ENCODE results near the gene LIN28B.

The LIN28B gene

DNA sequence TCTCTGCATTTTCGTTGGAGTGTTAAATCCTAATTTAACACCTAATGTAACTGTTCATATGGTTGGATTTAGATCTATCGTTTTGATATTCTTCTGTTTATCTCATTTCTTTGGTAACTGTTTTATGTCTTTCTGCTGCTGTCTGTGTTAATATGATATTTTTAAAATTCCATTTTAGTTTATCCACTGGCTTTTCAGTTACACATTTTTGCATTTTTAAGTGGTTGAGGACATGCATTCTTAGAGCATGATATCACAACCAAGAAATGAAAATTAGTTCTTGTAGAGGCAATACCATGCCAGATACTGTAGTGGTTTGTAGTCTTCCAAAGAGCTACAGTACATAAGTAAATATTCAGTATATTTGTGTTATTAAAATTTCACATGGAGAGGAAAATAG is 58.6 kb downstream of the LIN28B start:
- no peak for DNase-seq

DNA sequence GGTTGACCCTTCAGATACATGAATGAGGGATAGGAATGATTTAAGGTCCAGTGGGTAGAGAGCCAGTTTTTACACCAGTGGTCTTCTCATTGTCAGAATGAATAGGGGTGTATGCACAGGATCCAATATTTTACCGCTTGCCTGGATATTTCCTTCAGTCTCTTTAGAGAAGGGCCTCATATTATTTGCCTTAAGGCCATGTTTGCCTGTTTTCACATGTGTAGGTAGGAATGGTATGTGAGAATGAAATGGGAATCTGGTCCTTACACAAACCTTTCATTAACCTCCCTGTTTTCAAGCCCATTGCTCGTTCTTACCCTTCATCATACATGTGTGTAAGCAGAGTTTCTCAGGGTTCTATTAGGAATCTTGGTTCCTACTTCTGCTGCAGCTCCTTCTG is 62.4 kb downstream of the LIN28B start:
- DNase-seq = no peak

DNA sequence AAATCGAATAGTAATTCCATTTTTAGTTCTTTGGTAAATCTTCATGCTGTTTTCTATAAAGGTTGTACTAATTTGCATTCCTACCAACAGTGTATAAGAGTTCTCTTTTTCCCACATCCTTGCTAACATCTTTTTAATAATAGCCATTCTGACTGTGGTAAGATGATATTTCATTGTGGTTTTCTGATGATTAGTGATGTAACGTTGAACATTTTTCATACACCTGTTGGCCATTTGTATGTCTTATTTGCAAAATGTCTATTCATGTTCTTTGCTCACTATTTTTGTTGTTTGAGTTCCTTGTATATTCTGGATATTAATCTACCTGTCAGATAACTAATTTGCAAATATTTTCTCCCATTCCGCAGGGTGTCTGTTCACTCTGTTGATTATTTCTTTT is 64.5 kb downstream of the LIN28B start:
- DNase-seq = no peak

DNA sequence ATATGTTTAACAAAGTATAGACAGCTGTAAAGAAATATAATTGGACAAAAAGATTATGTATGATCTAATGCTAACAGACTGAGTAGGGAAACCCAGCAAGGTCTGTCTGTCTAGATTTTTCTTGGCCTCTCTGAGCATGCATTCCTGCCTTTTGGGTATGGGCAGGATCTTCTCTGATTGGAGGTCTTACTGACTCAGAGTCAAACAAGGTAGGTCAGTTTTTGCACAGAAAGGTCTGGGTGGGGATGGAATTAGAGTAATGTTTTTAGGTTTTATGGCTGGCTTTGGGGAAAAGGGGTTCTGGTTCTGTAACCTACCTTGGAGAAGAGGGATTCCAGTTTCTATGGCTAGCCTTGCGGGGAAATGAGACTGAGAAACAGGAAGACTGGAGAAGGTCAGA is 65.5 kb downstream of the LIN28B start:
- DNase-seq = no peak

DNA sequence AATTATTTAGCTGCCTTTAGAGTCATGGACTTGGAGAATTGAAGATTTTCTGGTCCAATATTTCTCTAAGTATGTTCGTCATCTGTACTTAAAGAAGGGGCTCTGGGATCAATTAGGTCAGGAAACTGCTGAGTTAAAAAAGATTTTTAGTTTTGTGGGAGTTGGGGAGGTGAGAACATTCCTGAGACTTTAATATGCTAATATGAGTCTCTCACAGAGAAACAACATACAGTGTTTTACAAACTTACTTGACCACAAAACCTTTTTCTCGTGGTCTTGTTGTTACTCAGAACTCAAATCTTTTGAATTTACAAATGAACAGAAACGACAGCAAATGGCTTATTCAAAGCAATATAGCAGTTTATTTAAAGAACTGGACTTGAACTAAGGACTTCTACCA is 67.9 kb downstream of the LIN28B start:
- no peak for DNase-seq

DNA sequence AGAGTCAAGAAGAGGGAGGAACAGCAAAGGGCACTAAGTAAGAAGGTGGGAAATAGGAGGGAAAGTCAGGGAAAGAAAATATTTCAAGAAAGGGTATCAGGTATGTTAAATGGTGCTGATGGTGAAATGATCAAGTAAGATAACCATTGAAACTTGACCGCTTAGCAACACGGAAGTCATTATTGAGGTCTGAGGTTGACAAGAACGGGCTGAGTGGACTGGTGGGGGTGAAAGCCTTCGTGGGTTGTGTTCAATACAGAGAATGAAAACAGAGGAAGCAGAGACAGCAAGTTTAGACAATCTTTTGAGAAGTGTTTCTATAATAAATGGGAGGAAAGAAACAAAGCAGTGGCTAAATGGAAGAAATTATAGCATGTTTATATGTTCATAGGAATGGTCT is 72.0 kb downstream of the LIN28B start:
- no peak for DNase-seq

DNA sequence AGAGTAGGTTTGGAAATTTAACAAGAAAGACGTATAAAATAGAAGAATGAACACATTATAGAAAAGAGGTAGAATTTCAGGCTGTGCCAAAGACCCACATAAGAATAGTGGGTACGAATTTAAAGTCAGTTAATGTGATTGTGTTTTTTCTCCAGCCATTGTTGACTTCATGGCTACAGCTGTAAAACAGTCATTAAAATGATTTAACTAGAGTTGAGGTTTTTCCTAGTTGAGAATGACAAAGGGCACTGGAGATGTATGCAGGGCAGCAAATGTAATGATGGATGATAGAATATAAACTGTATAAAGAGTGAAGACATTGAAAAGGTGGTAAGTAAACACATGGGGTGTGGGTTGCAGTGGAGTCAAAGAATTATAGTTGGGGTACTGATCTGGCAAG is 72.7 kb downstream of the LIN28B start:
- no peak for DNase-seq

DNA sequence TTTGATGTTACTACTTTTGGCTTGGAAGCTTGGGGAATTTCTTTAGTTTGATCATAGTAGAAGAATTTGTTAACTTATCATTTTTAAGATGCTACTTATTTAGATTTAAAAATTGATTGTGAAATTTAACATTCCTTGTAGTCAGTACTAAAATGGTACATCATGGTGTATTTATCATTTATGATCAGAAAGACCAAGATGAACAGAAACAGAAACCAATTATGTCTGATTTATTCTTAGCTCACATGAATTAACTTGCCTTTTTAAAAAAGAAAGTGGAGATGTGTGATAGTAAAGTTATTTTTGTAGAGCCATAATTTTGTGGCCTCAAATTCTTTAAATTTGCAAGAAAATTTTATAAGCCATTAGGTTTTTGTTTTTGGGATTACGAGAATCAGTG is 77.6 kb downstream of the LIN28B start:
- no peak for DNase-seq

DNA sequence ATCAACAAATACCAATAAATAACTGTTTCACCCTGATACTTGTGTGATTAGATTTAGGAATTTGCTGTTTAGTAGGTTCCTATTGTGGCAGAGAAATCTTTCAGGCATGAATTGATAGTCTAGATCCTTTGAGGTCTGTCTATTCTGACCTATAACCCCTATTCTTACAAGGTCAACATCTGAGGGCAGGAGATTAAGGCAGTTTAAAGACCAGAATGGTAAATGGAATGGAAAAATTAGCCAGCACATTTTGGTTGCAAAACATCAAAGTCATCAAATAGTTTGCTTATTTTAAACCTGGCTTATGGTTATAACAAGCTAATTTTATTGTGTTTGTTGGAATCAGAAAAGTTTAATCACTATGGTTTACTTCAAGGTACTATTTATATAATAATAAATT is 78.4 kb downstream of the LIN28B start:
- DNase-seq = no peak

DNA sequence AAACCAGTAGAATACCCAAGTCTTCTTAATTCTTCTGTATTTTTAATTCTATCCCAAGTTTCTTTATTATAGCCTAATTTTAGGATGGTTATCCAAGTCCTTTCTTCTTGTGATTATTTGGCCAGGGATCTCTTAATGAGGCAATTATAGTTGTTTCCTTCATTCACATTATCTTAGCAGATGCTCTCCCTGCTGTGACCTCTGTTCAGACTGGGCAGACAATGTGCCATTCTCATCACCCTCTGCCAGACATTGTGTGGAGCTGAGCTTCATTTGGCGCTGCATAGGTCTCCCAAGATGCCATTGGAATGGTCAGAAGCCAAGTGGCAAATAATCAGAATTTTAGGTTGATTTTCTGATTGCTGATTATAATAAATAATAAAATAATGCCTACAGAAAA is 79.4 kb downstream of the LIN28B start:
- no peak for DNase-seq

DNA sequence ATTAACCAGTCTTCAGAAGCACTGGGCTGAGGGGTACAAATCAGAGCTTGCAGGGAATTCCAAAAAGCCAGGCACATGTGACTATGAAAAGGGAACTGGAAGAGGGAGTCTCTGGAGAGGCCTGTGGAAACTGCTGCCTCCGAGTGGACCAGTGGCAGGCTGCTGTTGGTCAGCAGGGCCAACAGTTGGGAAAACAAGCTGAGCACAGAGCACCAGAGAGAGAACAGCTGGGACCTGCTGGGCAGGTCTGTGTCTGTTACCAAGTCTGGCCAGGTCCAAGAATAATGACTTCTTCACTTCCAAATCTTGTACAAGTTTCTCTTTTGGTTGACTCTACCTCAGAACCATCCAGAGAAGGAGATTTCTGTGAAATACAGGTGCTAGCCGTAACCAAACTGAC is 81.4 kb downstream of the LIN28B start:
- DNase-seq = no peak

DNA sequence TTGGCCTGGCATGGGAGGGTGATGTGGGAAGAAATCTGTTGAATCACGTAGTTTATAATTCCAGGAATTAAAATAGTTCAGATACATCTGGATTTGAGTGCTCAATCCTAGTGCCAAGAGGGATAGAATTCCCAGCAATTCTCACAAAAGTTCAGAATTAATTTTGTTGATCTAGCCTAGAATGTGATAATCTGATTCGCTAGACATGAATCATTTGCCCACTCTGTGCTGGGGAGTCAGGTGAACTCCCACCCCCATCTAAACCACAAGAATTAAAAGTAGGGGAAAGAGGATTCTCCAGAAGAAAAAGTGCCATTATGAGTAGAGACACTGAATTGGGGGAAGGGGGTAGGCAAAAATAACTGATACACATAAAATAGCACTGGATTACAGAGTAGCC is 85.0 kb downstream of the LIN28B start:
- no peak for DNase-seq

DNA sequence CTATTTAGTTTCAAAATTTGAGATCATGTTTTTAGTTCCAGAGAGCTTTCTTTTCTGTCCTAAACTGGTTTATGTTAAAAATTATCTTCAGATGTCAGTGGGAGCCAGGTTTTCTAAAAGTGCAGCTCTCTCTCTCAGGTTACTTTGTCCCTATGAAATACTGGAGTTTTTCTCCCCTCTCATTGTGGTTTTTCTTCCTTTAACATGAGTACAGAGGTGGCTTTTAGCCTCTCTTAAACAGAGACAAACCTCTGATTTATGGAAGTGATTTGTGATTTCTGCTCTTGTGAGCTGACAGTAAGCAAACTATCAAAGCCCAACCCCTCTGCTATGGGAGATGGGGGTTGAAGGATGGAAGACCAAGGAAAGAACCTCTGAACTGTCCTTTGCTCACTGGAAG is 85.7 kb downstream of the LIN28B start:
- DNase-seq = no peak

DNA sequence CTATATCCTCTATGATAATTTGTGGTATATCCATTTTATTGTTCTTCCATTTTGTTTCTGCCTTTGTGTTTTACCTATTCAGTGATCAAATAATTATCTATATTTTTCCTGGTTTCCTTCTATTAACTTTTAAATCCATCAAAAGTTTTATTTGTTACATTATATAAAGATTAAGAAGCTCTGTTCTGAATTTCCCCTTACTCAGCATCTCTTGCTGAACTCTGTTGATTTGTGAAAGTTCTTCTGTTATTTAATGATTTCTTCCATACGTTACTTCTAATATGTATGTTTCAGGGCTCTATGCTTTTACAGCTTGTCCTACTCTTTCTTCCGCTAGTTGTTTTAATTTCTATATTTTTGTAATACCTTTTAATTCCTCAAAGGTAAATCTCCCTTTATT is 87.1 kb downstream of the LIN28B start:
- no peak for DNase-seq

DNA sequence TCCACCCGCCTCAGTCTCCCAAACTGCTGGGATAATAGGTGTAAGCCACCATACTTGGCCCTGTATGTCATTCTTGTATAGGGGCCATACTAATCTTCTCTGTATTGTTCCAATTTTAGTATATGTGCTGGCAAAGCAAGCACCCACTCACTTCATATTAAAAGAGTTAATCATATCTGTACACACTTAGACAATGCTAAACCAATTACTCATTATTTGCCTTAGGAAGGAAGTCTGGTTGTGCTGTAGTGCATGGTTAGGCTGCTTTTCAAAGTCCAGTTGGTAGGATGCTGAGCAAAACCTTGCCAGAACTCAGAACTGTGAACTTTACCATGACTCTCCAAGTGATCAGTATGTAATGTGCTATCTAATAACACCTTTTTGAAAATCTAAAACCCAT is 88.6 kb downstream of the LIN28B start:
- no peak for DNase-seq

DNA sequence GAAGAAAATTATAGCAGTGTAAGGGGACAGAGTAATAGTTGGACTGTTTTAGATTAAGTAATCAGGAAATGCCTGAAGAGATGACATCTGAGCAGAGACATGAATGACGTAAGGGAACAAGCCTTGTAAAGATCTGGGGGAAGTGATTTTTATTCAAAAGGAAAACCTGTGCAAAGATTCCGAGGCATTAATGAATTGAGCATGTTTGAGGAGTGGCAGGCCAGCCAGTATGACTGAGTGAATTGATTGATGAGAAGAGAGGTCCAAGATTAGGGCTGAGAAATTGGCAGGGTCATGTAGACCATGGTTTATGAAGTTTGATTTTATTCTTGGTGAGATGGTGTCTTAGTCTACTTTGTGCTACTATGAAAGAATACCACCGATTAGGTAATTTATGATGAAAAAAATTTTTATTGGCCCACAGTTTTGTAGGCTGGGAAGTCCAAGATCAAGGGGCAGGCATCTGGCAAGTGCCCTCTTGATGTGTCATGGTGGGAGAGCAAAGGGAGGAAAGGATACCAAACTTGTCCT is 95.1 kb downstream of the LIN28B start:
- no peak for DNase-seq

DNA sequence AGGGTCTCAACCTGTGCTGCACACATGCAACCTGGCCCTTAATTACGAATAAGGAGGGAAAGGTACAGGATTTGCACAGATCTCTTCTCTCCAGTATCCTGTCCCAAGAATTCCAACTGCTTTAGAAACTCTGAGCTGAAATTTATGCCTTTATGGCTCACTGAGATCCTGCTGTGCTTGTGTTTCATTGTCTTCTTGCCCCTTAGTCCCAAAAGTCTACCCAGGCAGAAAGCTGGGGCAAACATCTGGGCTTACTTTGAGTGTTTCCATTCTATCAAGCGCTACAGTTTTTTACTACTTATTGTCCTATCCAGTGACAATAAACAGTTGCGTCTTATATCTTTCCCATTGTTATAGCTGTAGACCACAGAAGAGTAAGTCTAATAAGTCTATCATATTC is 99.7 kb downstream of the LIN28B start:
- DNase-seq = no peak

DNA sequence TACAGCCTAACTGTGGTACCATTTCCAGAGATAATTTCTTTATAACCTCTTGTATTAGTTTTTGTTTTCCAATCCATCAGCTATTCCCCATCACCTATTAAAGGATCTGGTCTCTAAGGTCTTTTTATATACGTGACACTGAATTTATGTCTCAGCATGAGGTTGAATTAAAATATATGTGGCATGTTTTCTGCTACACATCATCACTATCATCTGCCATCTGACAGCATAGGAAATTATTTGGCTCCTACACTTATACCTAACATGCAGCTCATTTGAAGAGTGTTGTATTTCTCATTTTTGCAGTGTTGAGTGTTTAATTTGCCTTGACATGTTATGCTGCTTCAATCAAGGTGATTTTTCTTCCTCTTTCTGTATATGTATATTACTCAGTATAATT is 100.3 kb downstream of the LIN28B start:
- DNase-seq = no peak

DNA sequence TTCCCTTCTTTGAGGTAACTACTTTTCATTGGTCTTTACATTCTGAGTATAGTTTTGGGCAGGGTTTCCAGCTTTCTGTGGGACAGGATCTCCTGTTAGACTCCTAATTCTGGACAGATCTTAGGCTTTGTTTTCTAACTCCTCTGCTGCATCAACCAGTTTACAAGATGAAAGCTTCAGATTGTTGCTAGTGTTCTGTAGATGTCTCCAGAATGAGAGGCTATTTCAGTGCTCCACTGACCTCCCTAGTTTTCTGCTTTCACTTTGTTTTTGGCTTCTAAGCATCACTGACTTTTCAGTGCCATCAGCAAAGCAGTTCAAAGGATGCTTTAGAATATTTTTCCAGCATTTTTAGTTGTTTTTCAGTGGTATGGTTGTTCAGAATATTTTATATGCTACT is 101.4 kb downstream of the LIN28B start:
- DNase-seq = no peak

DNA sequence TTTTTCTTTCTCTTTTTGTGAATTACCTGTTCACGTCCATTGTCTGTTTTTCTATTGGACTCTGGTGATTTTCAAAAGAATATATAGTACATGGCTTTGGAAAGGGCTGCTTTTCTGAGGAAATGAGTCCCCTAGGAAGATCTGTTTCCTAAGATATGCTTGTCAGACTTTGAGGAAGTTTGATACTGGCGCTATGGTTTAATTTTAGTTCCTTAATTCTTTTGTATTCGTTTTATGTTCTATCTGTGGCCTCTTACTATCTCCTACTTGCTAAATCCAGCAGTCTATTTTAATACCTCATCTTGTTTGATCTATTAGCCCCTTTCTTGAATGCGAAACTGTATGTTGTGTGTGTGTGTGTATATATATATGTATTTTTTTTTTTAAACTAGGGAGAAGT is 101.9 kb downstream of the LIN28B start:
- no peak for DNase-seq

DNA sequence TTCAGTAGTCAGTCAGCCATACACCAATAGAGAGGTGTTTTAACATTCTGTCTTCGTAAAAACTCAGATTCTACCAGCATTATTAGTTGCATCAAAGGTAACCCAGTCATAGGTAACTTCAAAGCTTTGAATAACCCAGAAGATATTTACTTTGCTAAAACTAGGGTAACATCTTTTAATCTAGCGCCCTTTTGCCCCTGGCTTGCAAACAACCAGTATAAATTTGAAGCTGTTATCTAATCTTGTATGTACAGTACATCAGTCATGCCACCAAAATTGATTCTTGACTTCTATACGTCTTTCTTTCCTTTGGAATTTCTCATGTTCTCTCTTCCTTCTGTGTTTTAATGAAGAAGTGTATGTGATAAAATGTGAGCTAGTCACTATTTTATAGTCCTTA is 109.3 kb downstream of the LIN28B start:
- no peak for DNase-seq

DNA sequence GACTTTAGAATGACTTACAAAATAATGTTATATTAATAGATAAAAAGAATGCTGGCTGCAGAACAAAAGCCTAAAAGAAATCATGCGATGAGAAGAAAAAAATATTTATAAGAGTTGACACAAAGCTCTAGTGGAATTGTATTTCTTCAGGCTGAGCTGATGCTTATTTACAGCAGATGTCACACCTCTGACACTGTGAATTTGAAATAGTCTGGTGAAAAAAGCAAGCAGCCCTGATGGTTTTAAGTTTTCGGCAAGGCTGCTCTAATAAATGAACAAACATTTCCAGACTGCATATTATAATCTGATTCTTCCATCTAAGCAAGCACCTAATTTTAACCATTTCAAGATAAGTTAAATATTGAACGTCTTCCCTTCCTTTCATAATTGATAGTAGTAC is 109.9 kb downstream of the LIN28B start:
- no peak for DNase-seq

DNA sequence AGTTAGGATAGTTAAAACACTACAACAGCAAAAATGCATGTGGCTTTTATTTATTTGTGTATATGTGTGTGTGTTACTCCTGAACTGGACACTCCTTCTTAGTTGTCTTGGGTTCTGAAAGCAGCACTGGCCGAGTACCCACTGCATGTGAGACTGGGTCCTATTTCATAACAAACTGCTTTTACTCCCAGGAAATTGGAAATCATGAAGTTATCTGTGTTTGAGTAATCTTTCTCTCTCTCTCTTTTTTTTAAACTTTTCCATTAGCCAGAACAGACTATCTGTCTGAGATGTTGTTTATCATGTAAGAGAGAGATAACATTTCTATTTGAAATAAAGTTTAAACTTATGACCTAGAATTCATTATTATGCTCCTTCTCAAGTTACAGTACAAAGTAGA is 110.4 kb downstream of the LIN28B start:
- no peak for DNase-seq

DNA sequence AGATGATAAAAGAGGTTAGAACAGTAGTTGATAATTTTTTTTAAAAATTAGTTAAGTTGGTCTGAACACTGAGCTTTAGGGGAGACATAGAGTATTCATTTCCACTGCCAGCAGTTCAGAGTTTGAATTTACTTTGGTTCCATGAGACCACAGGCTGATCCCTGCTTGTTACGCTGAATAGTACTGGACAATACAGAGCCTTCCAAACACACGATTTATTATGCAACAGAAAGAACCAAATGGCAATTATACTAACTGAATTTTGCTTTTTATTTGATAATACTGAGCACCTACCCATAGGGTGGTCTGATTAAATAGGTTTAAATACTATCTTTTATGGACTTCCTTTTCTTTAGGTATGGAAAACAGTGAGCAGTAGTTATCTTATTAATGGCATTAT is 111.5 kb downstream of the LIN28B start:
- no peak for DNase-seq

DNA sequence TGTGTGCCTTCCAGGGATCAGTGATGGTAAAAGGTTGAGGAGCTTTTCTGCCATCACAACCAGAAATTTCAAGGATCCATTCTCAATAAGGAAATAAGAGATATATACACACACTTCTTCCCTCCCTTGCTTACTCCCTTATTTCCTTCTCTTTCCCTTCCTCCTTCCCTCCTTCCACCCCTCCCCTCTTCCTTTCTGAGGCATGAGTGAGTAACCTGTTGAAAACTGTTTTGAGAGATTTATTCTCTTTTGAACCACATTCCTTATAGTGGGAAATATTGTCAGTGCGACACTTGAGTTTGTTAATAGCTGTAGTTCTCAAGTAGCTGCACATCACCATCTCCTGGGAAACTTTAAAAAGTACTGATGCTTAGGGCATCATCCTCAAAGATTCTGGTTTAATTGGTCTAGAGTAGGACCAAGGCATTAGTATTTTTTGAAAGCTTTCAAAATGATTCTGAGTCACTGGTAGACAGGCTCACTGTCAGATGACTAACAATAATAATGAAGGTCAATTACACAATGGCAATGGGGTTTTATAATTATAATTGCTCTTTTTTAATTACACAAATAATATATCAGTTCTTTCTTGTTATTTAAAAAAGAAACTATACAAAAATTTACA is 113.0 kb downstream of the LIN28B start:
- no peak for DNase-seq

DNA sequence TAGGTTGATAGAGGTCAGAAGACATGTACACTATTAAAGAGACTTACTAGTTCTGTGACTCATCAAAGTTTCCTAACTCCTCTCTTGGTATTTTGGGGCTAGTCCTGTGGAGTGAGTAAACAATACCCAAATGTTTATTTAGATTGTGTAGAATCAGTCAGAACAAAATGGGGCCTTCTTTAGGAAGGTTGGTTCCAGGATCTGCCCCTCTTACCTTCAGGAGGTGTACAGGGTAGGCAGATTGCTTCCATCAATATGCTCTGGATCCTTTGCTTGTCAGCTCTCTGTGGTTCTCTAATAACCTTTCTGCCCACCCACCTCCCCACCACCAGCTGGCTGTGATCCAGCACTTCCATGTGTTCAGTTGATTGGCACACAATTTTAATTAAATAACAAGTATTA is 115.9 kb downstream of the LIN28B start:
- DNase-seq = no peak
